ELF-1 (cell line): ENCODE measurements around the gene SCNN1G.

Source experiments
- DNase-seq: peaks from one replicate; pipeline ENCODE4 v3.0.0-alpha.2; 2016; ENCODE audit warnings: low read depth, low spot score

The SCNN1G gene

DNA sequence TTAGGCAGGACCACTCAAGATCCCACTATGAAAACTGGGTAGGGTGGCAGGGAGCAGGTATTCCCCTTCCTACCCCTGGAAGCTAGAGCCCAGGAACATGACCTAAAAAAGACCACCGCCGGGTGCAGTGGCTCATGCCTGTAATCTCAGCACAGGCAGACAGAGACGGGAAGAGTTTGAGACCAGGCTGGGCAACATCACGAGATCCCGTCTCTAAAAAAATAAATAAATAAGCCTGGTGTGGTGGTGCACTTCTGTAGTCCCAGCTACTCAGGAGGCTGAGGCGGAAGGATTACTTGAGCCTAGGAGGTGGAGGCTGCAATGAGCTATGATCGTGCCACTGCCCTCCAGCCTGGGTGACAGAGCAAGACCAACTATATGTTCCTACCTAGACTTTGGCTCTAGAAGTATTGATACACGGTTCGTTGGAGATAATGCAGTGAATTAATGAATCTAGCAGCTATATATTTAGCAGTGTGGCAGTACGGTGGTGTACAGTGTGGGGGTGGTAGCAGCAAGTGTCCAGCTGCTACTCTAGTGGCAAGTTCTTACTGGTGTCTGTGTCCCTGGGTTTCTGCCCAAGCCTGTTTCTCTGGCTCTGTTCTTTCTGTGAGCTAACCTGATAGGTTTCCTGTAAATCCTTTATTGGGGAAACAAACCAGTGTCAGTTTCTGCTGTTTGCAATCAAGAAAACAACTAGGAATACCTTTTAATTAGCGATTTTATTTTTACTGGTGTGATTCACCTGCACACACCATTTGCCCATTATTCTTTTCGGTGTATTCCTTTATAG, 30.0 kb upstream of the SCNN1G start:
- DNase-seq: no peak

DNA sequence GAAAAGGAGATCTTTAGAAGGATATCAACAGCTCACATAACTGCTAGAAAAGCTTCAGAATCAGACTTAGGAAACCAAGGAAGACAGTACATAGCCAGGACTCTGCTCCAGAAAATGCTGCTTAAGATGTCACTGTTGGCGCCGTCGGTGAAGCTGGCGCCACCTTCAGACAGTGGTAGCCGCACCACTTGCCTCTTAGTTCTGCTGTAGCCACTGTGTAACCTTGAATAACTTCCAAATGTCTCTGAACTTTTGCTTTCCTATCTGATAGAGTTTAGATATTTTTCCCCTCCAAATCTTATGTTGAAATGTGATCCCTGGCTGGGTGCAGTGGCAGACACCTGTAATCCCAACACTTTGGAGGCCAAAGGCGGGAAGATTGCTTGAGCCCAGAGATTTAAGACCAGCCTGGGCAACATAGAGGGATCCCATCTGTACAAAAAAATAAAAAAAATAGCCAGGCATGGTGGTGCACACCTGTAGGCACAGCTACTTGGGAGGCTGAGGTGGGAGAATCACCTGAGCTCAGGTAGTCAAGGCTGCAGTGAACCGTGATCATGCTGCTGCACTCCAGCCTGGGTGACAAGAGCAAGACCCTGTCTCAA, 27.0 kb upstream of the SCNN1G start:
- peak; percentile 24 for DNase-seq

DNA sequence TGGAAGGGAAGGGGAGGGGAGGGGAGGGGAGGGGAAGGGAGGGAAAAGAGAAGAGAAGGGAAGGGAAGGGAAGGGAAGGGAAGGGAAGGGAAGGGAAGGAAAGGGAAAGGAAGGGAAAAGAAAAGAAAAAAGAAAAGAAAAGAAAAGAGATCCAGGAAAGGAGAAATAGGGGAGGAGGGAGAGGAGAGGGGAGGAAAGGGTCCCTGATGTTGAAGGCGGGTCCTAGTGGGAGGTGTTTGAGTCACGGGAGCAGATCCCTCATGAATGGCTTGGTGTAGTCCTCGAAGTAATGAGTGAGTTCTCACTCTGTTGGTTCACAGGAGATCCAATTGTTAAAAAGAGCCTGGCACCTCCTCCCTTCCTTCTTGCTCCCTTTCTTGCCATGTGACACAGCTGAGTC, 26.4 kb upstream of the SCNN1G start:
- DNase-seq: no peak

DNA sequence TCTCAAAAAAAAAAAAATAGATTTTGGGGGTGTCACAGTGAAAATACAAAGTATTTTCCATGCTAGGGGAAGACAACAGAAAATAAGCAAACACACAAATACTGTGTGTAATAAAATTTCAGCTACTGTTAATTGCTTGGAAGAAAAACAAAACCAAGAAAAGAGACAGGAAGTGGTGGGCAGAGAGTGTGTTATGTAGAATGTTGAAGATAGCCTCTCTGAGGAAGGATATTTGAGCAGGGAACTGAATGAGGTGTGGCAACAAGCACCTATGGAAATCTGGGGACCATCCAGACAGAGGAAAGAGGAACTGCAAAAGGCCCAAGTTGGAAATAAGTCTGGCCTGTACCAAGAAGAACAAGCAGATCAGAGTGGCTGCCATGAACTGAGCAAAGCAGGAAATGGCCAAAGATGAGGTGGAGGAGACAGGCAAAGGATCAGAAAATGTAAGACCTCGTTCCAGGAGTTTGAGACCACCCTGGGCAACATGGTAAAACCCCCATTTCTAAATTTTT, 25.5 kb upstream of the SCNN1G start:
- no peak for DNase-seq

GRCh38 chr16:23158114-23158513, 24.4 kb upstream of the SCNN1G start:
- DNase-seq: no peak

DNA sequence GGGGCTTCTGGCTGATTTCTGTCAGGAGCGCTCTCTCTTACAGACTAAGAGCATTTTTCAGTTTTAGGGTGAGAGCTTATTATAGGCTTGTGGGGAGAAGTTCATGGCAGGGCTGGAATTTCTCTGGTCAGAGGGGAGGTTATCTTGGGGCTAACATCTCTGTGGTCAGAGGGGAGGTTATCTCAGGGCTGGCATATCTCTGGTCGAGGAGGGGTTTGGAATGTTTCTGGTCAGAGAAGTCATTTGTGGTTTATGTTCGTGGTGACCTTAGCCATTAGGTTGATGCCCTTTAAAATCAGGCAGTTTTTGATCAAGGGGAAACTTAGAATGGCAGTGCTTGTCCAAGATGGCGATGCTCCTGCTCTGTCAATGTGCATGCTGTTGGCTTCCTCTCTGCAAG, 22.5 kb upstream of the SCNN1G start:
- no peak for DNase-seq

GRCh38 chr16:23160574-23160973, 22.0 kb upstream of the SCNN1G start:
- DNase-seq: no peak

GRCh38 chr16:23163921-23164320, 18.6 kb upstream of the SCNN1G start:
- no peak for DNase-seq

DNA sequence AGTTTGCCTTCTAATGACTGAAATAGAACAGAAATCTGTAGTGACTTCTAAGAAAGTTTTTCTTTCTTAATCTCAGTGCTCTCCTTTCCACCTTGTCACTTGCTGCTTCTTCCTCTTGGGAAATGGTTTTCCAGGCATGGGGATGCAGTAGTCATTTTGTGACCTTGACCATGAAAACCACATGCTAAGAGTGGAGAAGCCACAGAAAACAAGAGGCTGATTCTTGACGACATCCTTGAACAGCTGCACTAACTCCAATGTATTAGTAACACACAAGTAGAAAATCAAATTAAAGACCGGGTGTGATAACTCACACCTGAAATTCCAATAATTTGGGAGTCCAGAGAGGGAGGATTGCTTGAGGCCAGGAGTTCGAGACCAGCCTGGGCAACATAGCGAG, 17.8 kb upstream of the SCNN1G start:
- no peak for DNase-seq

GRCh38 chr16:23172583-23172982, 10.0 kb upstream of the SCNN1G start:
- no peak for DNase-seq

DNA sequence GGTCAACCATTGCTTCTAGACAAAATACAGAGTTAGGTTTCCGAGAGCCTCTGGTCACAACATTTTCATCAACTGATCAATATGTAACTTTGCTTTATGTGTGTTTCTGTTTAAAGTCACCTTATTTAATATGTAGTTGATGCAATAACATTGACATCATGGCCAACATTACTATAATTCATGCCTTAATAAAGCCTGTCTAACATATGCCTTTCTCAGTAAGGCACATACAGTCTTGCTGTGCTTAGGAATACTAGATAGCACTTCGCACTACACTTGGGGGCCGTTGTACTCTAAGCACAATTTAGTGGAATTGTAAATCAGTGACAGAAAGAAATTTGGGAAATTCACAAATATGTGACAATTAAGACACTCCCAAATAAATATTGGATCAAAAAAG, 9.6 kb upstream of the SCNN1G start:
- no peak for DNase-seq

DNA sequence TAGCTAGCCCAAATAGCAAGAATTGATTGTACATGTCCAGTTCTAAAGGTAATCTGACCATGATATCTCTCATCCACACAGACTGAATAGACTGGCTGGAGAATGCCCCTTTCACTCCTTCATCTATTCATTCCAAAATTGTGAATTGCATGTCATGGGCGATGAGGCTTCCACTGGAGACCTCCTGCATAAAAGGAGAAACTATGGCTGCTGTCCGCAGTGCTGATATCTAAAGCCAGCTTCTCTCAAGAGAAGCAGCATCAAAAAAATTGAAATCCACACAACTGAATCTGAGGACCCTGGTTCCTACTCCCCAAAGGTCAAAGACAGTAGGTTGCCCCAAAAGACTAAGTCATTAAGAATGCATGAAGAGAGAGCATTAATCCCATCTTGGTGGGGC, 7.9 kb upstream of the SCNN1G start:
- DNase-seq: no peak

DNA sequence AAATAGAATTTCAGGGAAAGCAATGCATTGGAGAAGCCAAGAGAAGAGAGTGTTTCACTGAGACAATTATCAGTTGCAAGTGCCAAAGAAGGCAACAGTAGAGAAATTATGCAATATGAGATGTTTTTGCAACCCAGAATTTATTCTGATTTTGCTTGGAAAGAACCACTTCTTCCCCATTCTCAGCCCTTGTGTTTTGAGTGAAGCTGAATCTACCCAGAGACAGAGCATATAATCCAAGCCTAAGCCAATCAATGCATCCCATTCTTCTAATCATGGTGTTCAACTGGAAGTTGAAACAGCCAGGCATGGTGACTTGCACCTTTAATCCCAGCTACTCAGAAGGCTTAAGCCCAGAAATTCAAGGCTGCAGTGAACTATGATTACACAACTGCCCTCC, 6.9 kb upstream of the SCNN1G start:
- no peak for DNase-seq

- DNase-seq: no peak
Observed at GRCh38 chr16:23181506-23181905, 1.0 kb upstream of the SCNN1G start.

DNA sequence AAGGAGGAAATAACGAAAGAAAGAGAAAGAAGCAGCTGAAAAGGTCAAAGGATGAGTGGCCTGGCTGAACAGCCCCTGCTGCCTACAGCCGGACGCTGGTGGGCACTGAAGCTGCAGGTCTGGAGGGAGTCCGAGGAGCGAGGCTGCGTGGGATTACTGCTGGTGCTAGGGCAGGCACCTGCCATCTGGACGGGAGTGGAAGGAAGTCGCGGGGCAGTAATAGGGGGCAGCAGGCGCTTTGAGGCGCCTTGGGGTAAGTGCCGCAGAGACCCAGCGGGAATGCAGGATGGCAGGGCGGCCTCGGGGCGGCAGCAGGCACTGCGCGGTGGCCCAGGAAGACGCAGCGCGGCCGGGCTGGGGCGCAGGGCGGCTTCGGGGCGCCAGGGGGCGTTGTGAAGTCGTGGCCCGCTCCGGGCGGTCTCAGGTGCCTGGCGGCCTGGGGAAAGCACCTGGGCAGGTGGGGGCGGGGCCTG, 303 bp upstream of the SCNN1G start:
- DNase-seq: peak; percentile 93

DNA sequence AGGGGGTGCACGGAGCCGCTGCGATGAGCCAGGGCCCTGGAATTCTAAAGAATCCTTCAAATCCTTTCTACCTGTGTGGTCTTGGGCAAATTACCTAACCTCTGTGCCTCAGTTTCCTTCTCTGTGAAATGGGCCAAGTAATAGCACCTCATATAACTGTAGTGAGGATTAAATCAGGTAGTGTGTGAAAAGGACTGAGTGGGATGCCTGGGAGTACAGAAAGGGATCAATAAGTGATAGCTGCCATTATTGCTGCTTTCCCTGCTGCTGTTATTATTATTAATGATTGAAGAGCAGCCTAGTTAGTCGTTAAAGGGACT, 958 bp downstream of the SCNN1G start:
- DNase-seq: no peak

GRCh38 chr16:23185656-23186055, 3.1 kb downstream of the SCNN1G start:
- DNase-seq: no peak

DNA sequence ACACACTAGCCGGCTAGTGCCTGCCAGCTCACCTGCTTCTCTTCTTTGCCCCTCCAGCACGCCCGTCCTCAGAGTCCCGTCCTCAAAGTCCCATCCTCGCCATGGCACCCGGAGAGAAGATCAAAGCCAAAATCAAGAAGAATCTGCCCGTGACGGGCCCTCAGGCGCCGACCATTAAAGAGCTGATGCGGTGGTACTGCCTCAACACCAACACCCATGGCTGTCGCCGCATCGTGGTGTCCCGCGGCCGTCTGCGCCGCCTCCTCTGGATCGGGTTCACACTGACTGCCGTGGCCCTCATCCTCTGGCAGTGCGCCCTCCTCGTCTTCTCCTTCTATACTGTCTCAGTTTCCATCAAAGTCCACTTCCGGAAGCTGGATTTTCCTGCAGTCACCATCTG, 3.6 kb downstream of the SCNN1G start:
- DNase-seq: peak; percentile 54

DNA sequence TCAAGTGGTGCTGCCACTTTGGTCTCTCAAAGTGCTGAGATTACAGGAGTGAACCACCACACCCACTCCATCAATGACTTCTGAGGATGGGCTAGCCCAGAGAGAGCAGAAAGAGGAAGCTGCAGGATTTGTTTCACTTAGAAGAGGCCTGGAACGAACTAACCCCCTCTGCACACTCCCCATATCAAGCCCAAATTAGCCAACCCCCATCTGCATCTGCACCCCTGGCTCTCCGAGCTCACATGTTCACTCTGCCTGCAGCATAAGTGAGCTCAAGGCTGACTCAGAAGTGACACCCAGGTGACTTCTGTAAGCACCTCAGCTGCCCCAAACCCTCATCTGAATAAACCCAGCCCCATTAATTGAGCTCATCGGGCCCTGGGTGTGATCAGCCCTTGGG, 4.8 kb downstream of the SCNN1G start:
- no peak for DNase-seq

- DNase-seq: no peak
Observed at GRCh38 chr16:23188911-23189310, 6.4 kb downstream of the SCNN1G start.

- no peak for DNase-seq
Observed at GRCh38 chr16:23194497-23195221, 12.1 kb downstream of the SCNN1G start.

- DNase-seq: no peak
Observed at GRCh38 chr16:23195366-23195978, 12.9 kb downstream of the SCNN1G start.
